GM19467 (cell line): Measurements from ENCODE around the gene DENND5B.
A peak's percentile ranks its signal among the peaks of the same experiment; 100 is the strongest.
"Not testable (repeated sequence)": the region's sequence is repeated elsewhere in the genome, so short reads cannot be mapped to it uniquely, and the experiment has no call there.

Experiments used
- ATAC-seq: cut with Tn5 transposase; IDR thresholded peaks from one replicate; pipeline ENCODE4 v1.9.1; 2021; ENCODE audit warnings: mild to moderate bottlenecking, moderate library complexity; ENCODE audit not compliant: unreplicated experiment

DENND5B gene

DNA sequence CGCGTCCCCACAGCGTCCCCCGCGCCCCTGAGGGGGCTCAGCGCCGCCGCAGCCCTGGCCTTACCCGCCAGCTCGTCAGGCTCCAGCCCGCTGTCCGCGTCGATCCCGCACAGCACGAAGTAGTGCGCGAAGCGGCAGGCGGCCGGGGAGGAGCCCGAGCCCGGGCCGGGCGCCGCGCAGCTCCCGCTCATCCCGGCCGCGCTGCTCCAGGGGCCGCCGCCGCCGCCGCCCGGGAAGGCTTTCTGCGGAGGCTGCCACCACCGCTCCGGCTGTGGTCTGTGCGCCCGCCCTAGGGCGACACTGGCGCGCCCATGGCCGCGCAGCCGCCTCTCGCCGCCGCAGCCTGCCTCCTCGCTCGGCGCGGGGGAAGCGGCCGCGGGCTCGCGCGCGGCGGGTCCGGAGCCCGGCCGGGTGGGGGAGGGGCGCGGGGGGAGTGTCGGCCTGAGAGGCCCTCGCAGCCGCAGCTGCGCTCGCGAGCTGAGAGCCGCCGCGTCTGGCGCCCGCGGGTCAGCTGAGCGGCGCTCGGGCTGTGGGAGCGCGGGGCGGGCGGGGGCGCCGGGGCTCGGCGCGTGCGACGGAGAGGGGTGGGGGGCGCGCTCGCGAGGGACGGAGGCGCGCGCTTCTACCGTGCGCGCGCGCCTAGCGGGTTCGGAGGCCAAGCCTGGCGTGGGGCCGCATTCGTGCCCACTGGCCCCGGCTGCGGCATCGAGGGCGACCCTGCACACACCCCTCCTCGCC, at the start of gene DENND5B:
Gene DENND5B, minus strand, starts transcription at position 495 of the 738 bp plus-strand sequence. Its CDS starts 304 bp downstream, at position 191.
- peak; percentile 50 for ATAC-seq

DNA sequence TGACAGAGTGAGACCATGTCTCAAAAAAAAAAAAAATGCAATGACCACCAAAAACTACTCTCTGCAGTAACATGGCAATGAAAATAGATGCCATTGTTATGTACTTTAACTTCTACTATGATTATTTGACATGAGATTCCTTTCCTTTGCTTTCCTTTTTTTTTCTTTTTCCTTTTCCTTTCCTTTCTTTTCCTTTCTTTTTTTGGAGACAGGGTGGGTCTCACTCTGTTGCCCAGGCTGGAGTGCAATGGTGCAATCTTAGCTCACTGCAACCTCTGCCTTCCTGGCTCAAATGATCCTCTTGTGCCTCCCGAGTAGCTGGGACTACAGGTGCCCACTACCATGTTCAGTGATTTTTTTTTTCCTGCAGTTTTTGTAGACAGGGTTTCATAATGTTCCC, 43.7 kb upstream of the DENND5B start:
- ATAC-seq = no peak

DNA sequence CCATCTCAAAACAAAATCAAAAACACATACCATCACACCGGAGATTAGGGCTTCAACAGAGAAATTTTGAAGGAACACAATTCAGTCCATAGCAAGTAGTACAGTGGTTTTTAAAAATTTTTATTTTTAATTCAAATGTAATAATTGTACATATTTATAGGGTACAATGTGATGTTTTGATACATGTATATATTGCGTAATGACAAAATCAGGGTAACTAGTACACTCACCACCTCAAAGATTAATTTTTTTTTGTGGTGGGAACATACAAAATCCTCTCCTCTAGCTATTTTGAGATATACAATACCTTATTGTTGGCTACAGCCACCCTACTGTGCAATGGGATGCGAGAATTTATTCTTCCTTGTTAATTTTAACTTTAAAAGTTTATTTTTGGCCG, 42.5 kb upstream of the DENND5B start:
- ATAC-seq = no peak

DNA sequence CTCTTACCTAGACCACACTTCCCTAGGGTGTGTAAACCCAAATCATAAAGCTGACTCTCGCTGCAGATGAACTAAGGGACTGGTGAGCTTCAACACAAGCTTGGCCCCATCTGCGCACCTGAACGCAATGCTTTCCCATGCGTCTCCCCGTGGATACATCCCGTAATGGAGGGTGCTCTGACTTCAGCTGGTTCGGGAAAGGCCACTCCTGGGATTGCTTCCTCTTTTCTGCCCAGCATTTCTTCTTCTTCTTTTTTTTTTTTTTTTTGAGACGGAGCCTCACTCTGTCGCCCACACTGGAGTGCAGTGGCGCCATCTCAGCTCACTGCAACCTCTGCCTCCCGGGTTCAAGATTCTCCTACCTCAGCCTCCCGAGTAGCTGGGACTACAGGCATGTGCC, 40.9 kb upstream of the DENND5B start:
- ATAC-seq = no peak

DNA sequence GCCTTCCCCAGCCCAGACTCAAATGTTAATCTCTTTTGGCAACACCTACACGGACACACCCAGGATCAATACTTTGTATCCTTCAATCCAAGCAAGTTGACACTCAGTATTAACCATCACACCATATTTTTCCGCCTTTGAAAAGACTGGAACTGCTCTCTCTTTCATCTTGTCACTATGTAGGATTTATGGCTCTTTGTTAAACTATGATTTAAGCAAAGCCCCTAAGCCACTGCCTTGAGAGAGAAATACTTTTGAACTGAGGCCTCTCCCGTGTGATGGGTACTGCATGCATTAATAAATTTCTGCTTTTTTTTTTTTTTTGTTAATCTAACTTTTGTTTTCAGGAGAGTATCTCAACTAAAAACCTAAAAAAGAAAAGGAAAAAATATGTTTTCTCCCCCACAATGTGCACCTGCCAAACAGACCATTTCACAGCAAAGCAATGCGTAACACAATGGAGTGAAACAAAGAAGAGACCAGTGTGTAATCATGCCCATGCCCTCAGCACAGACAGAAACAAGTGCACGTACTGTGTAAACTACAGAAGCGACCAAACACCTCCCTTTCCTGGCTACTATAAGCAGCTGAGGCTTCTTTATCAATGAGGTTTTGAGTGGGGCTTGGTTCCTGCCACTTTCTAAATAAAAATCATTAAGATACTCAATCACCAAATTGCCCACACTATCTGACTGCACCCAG, 40.2 kb upstream of the DENND5B start:
- ATAC-seq = no peak

- no peak for ATAC-seq
These were observed 39.1 kb upstream of the DENND5B start for GRCh38 chr12:31629756-31630732.

GRCh38 chr12:31627456-31628054, 36.6 kb upstream of the DENND5B start:
- ATAC-seq = no peak

DNA sequence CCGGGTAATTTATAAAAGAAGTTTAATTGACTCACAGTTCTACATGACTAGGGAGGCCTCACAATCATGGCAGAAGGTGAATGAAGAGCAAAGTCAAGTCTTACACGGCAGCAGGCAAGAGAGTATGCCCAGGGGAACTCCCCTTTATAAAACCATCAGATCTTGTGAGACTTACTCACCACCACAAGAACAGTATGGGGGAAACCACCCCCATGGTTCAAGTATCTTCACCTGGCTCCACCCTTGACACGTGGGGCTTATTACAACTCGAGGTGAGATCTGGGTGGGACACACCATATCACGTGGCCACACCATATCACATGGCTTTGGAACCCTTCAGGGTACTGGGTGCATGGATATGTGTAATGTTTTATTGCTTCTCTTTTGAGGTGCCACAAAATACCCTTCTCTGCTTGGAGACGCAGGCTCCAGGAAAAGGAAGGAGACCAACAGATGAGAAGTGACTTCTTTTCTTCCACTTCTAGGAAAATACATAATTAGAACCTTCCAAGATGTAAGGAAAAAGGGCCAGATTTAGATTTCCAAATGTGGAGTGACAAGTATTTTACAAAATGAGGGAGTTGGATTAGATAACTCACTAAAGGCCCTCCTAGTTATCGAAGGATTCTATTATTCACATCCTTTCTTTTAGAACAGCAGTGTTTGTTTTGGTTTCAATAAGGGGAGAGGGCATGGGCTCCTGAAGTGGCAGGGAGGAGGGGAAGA, 35.5 kb upstream of the DENND5B start:
- ATAC-seq = no peak

- no peak for ATAC-seq
These were observed 31.1 kb upstream of the DENND5B start for GRCh38 chr12:31622038-31622437.

DNA sequence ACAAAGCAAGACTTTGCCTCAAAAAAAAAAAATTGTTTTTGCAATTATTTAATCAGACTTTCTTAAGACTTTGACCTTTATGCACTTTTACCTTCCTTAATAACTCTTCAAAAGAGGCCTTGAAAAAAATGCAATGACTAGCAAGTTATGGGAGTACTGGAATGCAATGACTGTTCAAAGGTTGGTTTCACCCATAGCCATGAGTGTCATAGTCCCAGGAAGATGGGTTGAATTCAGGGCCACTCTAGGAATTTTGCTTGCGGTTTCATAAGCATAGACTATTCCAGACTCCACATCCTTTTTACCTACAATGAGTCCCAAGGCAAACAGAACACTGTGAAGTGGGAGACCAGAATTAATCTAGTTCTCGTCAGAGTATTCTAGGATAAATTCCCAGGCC, 29.4 kb upstream of the DENND5B start:
- no peak for ATAC-seq

GRCh38 chr12:31618228-31619025, 27.5 kb upstream of the DENND5B start:
- no peak for ATAC-seq

DNA sequence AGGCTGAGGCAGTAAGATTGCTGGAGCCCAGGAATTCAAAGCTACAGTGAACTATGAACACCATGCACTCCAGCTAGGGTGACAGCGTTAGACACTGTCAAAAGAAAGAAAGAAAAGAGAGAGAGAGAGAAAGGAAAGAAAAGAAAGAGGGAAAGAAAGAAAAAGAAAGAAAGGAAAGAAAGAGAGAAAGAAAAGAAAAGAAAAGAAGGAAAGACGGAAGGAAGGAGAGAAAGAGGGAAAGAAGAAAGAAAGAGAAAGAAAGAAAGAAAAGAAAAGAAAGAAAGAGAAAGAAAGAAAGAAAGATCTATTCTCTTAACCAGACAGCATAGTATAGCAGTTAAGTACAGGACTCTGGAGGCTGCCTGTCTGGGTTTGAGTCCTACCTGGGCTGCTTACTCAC, 21.9 kb upstream of the DENND5B start:
- ATAC-seq = no peak

DNA sequence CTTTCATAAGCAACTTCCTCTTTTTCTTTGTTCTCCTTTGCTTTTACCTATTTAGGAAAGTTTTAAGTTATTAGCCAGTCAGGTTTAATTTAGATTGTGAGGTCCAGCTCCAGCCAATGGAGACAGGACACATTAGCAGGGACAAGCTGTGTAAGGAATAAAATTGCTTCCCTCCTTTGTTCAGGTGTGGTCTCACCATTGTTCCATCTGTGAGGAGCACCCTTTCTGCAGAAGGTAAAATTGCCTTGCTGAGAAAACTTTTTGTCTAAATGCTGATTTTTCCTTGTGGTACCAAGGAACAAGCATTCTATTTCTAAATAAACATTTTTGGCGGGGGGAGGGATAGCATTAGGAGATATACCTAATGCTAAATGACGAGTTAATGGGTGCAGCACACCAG, 17.4 kb upstream of the DENND5B start:
- not testable (repeated sequence) for ATAC-seq

DNA sequence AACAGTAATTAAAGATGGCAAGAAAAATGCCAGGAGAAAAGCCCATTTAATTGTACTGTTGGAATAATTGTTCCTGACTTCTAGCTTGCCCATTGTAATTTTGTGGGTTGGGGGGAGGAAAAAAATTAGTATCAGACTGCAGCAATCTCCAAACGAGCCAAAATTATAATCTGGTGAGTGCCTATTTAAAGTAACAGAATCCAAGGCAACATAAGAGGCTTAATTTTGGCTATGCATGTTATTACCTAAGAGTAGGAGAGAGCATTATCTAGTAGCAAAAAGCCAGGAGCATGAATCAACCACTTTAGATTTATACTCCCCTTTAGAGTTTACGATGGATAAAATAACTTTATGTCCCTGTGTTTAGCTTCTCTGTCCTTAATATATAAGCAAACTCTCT, 14.6 kb upstream of the DENND5B start:
- no peak for ATAC-seq

GRCh38 chr12:31603546-31604009, 12.6 kb upstream of the DENND5B start:
- ATAC-seq = peak; percentile 97

DNA sequence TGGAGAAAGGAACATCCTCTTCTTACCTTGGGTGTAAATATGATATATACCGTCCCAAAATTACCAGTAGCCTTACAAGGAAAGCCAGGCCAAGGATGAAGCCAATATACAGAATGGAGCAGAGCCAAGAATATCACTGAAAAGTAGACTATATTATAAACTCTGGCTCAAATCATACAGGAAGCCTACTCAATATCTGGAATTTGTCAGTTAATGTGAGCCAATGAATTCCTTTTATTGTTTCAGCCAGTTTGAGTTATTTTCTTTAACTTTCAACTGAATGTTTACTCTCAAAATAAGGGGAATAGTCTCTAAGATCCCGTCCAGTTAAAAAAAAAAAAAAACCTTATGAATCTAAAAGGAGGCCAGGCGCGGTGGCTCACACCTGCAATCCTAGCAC, 9.8 kb upstream of the DENND5B start:
- no peak for ATAC-seq

GRCh38 chr12:31600252-31600651, 9.3 kb upstream of the DENND5B start:
- no peak for ATAC-seq

DNA sequence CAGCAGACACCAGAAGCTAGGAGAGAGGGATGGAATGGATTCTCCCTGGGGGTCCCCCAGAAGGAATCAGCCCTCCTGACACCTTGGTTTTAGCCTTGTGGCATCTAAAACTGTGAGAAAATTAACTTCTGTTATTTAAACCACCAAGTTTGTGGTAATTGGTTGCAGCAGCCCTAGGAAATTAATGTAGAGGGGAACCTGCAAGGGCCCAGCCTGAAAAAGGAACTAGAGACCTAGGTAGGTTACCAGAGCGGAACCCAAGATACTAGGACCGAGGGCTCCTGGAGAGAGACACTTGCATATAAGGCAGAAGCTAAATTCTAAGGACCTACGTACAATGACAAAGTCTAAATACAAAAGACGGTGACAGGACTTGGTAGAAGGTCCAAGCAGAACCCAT, 8.1 kb upstream of the DENND5B start:
- ATAC-seq = peak; percentile 46

DNA sequence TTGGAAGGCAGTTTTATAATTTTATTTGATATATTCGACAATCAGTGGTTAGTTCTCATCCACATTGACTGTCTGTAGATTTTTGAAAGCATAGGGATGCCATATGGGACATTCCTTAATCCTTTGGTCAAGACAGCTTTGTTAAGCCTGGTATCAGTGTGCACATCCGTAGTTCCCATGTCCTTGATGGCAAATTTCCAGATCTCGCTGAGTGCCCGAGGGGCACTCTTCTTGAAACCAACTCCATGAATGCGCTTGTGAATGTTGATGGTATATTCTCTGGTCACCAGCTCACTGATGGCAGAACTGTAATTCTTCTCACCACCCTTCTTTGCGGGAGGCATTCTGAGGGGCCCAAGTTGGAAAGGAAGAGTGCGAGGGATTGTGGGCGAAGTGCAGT, 6.1 kb upstream of the DENND5B start:
- no peak for ATAC-seq
